Colon (tissue), 2 donors: ENCODE measurements around the gene ZNF140.
A peak's percentile ranks its signal among the peaks of the same experiment; 100 is the strongest.

ENCODE experiments used
- FAIRE-seq: peaks from 2 replicates; lab custom pipeline; 2012; peaks lifted over from hg19 to GRCh38; lab: Jason Lieb, UNC
- donor health status: control.
- donor health status: control.

Gene ZNF140

DNA sequence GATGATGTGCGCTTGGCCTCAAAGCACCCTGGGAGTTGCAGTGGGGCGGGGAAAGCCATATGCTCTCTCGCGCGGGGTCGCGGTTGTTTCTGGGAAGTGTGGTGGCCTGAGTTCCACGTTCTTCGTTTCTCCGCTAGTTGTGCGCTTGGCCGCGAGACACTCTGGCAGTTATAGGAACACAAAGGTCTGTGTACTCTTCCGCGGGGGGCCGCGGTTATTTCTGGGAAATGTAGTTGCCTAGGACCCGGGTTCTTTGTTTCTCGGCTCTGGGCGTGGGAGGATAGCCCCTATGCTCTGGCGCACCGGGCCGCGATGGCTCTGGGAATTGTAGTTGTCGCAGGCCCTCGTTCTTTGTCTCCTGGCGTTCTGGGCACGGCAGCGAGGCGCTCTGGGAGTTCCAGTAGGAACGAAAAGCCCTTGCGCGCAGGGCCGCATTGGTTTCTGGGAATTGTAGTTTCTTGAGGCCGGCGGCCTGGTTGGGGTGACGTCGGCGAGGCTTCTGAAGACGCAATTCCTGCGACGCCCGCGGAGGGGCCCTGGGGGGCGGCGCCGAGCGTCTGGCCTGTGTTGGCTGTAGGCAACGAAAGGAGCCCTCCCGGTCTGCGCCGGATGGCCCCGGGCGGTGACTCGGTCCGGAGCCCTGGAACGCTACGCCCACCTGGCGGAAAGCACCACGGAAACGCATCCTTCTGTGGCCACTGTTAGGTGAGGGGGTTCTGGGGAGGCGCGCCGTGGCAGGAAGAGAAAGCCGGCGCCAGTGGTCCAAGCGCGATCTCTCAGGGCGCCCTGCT, at the start of gene ZNF140:
TSS of gene ZNF140 (plus strand) at position 556 of the 791 bp plus-strand sequence. CDS start 398 bp downstream, outside the sequence.
- FAIRE-seq, result no peak

DNA sequence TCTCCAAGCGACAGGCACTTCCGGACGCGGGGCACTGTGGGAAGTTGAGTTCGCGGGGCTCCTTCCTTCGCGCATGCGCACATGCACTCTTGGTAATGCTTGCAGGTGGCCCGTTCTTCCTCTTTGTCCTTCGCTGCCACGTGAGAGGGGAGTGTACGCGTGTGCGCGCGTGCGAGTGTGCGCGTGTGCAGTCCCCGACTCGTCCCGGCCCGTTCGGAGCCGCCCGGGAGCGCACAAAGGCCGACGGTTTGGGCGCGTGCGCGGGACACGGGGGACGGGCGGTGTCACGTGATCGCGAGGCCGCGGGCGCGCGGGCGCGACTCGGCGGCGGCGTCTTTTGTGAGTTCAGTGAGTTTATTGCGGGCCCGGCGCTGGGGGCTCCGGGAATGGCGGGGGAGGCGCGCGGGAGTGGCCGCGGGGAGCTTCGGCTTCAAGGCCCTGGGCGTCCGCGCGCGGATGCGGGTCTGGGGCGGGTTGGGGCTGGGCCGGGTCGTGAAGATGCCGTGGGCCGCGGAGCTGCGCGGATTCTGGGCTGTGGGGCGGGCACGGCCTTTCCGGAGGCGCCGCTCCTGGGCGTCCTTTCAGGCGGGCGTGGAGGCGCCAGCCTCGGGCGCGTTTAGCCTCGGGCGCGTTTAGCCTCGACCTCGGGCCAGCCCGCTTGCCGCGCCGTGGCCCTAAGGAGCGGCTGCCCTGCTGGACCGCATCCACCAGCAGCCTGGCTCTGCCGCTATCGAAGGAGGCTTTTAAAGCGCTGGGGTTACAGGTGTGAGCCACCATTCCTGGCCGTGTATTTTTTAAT, 43.3 kb upstream of the ZNF140 start, which contains the start of gene ZNF84:
TSS of gene ZNF84 (plus strand) at position 303 of the 799 bp plus-strand sequence. CDS start 3,959 bp downstream, outside the sequence.
- FAIRE-seq, result peak; percentile 49

DNA sequence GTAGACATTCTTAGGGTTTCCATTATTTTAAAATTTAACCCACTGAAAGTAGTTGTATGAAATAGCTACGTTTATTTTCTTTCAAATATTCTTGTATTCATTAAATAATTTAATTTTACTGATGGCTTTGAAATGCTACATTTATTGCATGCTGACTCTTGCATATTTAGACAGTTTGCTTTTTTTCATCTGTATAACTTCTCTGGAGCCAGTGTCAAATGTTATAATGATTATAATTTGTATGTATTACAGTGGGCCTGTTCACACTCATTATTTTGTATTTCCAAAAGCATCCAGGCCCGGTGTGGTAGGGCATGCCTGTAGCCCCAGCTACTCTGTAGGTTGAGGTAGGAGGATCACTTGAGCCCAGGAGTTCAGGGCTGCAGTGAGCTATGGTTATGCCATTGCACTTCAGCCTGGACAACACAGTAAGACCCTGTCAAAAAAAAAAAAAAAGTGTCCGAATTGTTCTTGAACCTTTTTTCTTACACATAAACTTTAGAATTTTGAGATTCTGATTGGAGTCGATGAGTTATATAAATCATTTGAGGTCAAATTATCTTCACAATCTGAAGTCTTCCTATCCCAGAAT, 42.5 kb upstream of the ZNF140 start:
- FAIRE-seq, result peak; percentile 87

DNA sequence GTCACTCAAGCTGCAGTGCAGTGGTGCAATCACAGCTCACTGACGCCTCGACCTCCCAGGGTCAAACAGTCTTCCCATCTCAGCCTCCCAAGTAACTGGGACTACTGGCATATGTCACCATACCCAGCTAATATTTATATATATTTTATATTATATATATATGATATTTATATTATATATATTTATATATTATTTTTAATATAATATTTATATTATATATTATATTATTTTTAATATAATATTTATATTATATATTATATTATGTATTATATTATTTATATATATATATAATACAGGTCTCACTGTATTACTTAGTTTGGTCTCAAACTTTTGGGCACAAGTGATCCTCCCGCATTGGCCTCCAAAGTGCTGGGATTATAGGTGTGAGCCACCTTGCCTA, 34.0 kb upstream of the ZNF140 start:
- no peak for FAIRE-seq

DNA sequence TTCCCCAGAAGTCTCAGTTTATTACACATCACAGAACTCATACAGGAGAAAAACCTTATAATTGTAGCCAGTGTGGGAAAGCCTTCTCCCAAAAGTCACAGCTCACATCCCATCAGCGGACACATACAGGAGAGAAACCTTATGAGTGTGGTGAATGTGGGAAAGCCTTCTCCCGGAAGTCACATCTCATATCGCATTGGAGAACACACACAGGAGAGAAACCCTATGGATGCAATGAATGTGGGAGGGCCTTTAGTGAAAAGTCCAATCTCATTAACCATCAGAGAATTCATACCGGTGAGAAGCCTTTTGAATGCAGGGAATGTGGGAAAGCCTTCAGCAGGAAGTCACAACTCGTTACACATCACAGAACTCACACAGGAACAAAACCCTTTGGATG, 23.3 kb upstream of the ZNF140 start:
- no peak for FAIRE-seq

DNA sequence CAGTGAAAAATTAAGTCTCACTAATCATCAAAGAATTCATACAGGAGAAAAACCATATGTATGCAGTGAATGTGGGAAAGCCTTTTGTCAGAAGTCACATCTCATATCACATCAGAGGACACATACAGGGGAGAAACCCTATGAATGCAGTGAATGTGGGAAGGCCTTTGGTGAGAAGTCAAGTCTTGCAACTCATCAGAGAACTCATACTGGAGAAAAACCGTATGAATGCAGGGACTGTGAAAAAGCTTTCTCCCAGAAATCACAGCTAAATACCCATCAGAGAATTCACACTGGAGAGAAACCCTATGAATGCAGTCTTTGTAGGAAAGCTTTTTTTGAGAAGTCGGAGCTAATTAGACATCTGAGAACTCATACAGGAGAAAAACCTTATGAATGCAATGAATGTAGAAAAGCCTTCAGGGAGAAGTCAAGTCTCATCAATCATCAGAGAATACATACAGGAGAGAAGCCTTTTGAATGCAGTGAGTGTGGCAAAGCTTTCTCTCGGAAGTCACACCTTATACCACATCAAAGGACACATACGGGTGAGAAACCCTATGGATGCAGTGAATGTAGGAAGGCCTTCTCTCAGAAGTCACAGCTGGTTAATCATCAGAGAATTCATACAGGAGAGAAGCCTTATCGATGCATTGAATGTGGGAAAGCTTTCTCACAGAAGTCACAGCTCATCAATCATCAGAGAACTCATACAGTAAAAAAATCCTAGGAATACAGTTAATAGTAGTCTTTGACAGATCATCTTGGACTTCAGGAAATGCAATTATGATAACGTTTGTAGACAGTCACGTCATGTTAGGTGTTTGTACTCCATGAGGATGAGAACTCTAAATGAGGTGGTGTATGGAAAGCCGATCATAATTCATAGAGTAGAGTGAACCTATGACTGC, 22.3 kb upstream of the ZNF140 start:
- no peak for FAIRE-seq

DNA sequence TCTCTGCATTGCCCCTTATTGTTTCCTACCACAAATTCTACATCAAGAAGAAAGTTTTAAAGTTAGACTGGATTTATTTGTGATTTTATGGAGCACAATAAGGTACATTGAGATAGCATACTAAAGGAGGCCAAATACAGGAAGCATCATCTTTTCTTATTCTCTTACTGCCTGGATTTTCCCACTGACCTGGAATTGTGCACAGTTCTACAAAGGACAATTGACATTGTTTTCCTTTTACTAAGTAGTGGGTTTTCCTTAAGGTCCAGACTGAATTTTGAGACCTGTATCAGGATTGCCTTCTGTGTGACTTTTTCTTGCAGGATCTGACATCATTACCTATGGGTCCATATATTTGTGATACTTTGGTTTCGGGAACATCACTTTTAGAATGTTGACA, 18.8 kb upstream of the ZNF140 start:
- no peak for FAIRE-seq

DNA sequence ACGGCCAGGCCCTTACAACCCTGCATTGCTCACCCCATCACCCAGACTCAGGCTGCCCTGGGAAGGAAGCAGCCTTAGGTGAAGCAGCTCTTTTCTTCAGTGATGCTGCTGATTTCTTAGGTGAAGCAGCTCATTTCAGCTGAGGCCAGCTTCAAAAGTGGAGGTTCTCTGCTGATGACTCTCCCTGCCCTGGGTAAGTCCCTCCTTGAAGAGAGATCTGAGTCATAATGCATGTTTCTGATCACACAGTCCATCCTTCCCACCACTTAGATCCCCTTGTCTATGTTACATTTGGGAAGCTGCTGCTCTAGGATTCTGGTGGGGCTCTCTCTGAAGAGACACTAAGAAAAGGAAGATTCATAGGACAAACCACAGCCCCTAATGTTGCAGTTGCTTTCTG, 17.2 kb upstream of the ZNF140 start:
- FAIRE-seq, result no peak

DNA sequence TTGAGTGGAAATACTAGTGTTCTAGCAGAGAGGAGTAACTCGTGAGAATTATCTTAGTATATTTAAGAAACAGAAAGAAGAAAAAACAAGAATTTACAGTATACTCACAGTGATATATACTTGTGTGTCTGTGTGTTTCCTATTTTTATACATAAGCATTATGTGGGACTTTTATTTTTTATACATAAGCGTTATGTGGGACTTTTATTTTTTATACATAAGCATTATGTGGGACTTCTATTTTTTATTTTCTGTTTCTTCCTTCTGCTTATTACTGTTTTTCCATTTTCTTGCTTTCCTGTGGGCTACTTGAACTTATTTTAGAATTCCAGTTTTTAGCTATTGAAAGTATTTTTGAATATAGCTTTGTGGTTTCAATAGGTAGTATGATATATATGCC, 6.9 kb upstream of the ZNF140 start:
- no peak for FAIRE-seq

DNA sequence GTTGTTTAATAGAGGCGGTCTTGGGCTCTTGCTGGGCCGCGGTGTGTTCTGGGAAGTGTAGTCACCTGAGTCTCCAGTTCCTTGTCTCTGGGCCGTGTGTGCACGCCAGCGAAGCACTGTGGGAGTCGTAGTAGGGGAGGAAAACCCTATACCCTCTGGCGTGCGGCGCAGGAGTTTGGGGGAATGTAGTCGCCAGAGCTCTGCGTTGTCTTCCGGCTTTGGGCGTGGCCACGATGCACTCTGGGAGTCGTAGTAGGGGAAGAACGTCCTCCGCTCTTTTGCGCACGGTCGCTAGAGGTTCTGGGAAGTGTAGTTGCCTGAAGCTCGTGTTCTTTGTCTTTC, 726 bp upstream of the ZNF140 start:
- FAIRE-seq, result peak; percentile 86

DNA sequence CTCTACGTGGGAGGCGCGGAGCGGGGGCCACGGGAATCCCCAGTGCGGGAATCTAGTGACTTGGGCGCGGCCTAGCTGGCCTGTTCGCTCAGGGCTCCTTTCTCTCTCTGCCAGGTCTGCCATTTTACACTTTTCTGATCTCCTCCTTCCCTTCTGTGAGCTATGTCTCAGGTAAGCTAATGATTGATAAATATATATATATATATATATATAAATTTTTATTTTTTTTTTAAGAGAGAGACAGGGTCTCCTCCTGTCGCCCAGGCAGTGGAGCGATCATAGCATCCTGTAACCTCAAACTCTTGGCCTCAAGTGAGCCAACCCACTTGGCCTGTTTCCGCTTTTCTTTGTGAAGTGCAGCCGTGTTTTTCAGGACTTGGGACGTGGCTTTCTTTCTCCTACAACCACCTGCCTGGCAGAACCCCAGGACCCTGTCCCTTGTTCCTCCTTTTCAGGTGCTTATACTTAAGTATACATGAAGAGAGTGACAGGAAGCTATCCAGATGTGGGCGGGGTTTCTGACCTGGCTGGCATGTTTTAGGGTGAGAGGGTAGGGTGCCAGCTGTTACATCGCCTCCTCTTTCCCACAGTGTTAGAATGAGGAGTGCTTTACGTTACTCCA, 547 bp downstream of the ZNF140 start:
- FAIRE-seq, result no peak

DNA sequence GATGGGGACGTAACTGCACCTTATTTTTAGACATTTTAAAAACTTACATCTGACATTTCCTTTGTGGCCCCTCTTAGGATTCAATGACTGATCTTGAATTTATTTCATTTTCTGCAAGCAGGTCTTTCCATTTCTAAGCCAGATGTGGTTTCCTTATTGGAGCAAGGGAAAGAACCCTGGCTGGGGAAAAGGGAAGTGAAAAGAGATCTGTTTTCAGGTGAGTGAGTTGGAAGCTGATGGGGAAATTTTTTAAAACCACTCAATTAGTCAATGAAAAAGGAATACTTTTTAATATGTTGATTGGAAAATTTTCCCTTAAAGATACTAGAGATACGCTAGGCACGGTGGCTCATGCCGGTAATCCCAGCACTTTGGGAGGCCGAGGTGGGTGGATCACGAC, 2.6 kb downstream of the ZNF140 start:
- FAIRE-seq, result no peak

DNA sequence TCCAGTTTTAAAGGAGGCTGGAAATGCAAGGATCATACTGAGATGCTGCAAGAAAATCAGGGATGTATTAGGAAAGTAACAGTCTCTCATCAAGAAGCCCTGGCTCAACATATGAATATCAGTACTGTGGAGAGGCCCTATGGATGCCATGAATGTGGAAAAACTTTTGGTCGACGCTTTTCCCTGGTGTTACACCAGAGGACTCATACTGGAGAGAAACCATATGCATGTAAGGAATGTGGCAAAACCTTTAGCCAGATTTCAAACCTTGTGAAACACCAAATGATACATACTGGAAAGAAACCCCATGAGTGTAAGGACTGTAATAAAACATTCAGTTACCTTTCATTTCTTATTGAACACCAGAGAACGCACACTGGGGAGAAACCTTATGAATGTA, 24.9 kb downstream of the ZNF140 start:
- FAIRE-seq, result no peak

DNA sequence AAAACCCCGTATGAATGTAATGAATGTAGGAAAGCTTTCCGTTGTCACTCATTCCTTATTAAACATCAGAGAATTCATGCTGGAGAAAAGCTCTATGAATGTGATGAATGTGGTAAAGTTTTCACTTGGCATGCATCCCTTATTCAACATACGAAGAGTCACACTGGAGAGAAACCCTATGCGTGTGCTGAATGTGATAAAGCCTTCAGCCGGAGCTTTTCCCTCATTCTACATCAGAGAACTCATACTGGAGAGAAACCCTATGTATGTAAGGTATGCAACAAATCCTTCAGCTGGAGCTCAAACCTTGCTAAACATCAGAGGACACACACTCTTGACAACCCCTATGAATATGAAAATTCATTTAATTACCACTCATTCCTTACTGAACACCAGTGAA, 25.5 kb downstream of the ZNF140 start:
- FAIRE-seq, result no peak

DNA sequence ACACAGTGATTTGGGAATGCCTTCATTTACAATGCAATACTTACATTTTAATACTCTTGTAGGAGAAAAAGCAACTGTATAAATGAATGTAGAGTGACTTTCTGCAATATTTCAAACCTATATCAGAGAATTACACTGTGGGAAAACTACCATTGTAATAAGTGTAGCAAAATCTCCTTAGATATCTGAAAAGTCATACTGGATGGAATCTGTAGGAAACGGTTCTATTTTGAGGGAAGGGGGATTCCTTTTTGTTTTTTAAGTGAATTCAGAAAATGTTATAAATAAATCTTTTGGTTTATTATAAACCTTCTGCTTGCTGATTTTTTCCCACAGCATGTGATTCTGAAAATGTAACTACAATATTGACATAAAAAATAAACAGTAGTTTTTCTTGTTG, 26.4 kb downstream of the ZNF140 start:
- FAIRE-seq, result no peak

DNA sequence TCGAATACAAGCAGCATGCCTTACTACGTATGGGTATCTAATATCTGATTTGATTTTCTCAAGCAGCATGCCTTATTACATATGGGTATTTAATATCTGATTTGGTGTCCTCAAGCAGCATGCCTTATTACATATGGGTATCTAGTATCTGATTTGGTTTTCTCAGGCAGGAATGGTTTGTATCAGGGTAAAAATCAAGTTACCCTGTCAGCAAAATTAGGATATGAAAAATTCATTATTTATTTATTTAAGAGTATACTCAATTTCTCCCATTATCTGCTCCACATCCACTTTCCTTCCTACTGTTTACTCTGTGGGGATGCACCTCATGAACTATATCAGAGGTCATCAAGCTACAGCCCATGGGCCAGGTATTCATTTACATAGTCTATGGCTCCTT, 27.4 kb downstream of the ZNF140 start:
- FAIRE-seq, result no peak

DNA sequence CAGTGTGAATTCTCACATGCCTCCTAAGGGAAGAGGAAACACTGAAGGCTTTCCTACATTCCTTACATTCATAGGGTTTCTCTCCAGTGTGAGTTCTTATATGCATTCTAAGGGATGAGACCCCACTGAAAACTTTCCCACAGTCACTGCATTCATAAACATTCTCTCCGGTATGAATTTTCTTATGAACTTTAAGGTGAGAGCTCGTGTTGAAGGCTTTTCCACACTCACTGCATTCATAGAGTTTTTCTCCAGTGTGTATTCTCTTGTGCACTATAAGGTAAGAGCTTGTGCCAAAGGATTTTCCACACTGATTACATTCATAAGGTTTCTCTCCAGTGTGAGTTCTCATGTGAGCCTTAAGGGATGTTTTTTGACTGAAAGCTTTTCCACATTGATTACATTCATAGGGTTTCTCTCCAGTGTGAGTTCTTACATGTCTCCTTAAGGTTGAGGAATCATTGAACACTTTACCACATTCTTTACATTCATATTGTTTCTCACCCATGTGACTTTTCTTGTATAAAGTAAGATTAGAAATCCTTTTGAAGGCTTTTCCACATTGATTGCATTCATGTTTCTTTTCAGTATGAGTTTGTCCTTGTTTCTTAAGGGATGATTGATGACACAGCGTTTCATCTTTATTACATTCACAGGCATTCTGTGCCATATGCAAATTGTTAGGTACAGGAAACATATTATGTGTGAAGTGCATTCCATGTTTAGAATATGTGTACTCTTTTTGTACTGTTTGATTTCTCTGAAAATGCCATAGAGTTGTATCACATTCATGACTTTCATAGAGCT, 39.9 kb downstream of the ZNF140 start:
- no peak for FAIRE-seq

DNA sequence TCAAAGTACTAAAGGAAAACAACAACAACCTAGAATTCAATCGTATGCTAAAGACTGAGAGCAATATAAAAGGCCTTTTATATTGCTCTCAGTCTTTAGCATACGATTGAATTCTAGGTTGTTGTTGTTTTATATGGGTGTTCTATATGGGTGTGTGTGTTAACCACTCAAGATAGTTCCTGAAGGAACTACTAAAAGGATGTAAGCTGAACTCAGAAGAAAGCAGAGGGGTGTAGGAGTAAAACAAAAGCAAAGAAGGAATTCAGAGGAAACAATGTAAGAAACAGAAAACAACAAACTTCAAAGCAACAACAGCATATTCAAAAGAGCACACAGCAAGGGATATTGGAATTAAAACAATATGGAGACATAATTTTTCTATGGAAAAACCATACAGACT, 44.0 kb downstream of the ZNF140 start:
- FAIRE-seq, result no peak

DNA sequence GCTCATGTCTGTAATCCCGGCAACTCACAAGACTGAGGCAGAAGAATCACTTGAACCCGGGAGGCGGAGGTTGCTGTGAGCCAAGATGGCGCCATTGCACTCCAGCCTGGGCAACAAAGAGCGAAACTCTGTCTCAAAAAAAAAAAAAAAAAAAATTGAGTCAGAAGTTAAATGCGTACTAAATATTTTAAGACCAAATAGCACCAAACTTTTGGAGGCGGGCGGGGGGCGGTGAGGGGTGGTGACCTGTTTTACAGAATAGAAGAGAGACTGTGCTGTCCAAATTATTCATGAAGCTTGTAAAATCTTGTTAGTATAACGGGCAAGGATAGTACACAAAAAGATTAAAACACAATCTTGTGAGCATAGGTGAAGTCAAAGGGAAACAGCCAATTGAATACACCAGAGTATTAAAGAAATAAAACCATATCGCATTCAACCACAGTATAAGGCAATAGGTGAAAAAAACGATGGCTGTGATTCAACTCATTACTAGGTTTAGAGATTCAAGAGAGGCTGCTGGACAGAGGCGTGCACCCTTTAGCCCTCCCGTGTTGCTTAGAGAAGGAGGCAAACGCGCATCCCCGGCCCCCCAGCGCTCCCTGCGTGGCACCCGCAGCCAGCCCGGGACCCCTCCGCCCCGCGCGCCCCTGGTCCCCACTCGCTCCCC, 48.8 kb downstream of the ZNF140 start:
- no peak for FAIRE-seq
